Cardiac septum (tissue), 1 donor: ENCODE measurements around the gene RUFY1. TPM values are rescaled to one million over a fixed set of nuclear protein-coding genes. Genes with fewer than 3 reads are reported as not detected.
"Not testable (repeated sequence)": the region's sequence is repeated elsewhere in the genome, so short reads cannot be mapped to it uniquely, and the experiment has no call there.

Experiments
- DNase-seq: peaks from one replicate; pipeline ENCODE4 v3.0.0-alpha.2; 2020; ENCODE audit warnings: low spot score
- intact Hi-C: fragments of 100-400 bp; cut with DNase I; formaldehyde crosslinking; loops from one replicate; pipeline ENCODE4 v1.14.0; 2022
- total RNA-seq: library from RNA; stranded (reverse); fragmentation: NEBNext Ultra II Directional; extraction: Animal tissue kit (Norgen Biotek cat#: 25700); gene quantifications from one replicate; pipeline ENCODE4 v1.2.1, GENCODE V29; 2021
- donor health status: DM: no; HTN: no; CAD: no.

The RUFY1 gene
- total RNA-seq, 1 donor from 2014 or later: 24.7 TPM

DNA sequence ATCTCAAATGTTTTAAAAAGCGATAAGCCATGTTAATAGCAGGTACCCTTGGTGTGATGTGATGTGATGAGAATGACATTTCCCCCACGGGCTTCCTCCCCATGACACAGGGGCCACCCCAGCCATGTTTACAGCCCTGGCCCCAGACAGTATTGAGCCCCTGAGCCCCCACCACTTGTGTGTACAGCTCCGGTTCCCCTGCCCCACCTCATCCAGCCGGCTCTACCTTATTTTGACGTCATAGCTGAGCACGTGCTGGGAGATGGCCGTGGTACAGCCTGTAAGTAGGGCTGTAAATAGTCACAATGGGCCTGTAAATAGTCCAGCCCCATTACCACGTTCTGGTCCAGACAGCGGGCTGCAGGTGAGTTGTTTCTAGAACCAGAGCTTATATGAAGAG lies 98.1 kb downstream of the RUFY1 start:
- no peak for DNase-seq
- intact Hi-C loops: no loop called here

DNA sequence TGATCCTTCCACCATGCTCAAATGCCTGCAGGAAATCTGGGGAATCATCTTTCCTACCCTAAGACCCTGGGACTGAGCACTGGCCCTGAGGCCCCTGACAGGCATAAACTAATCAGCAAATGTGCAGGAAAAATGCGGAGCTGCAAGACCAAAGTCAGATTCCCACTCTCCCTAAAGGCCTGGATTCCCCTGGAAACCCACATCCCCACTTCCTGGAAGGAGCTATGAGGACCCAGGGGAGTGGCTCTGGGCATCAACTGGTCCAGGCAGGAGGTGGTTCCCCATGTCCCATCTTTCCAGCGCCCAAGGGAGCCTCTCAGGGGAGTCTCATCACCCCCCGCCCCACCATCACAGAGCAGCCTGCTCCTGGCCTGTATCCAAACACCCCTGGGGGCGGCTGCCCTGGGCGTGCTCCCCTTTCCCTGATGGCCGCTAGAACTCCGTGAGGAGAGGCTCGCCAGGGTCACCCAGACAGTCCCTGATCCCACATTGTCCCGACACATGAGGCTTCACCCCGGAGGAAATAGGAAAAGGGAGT lies 98.9 kb downstream of the RUFY1 start:
- DNase-seq, intact Hi-C loops: not testable (repeated sequence)

DNA sequence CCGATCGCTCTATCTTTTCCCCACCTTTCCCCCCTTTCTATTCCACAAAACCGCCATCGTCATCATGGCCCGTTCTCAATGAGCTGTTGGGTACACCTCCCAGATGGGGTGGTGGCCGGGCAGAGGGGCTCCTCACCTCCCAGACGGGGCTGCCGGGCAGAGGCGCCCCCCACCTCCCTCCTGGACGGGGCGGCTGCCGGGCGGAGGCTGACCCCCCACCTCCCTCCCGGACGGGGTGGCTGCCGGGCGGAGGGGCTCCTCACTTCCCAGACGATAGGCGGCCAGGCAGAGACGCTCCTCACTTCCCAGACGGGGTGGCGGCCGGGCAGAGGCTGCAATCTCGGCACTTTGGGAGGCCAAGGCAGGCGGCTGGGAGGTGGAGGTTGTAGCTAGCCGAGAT lies 99.9 kb downstream of the RUFY1 start:
- DNase-seq, intact Hi-C loops: not testable (repeated sequence)

DNA sequence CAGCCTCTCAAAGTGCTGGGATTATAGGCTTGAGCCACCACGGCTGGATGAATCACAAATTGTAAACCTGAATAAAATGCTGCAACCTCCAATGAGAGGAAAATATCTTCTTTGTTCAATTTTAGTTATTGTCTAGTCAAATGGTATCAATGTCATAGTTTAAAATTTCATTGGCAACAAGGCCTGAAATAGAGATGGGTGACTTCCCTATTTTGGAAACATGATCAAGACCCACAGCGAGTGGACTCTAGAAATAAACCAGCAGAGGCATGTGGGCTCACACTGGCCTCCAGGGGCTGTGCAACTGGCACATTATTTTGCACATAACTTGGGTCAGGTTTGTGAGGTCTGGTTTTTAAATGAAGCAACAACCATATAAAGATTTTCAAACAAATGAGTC lies 102.8 kb downstream of the RUFY1 start:
- intact Hi-C loops, DNase-seq: not testable (repeated sequence)

DNA sequence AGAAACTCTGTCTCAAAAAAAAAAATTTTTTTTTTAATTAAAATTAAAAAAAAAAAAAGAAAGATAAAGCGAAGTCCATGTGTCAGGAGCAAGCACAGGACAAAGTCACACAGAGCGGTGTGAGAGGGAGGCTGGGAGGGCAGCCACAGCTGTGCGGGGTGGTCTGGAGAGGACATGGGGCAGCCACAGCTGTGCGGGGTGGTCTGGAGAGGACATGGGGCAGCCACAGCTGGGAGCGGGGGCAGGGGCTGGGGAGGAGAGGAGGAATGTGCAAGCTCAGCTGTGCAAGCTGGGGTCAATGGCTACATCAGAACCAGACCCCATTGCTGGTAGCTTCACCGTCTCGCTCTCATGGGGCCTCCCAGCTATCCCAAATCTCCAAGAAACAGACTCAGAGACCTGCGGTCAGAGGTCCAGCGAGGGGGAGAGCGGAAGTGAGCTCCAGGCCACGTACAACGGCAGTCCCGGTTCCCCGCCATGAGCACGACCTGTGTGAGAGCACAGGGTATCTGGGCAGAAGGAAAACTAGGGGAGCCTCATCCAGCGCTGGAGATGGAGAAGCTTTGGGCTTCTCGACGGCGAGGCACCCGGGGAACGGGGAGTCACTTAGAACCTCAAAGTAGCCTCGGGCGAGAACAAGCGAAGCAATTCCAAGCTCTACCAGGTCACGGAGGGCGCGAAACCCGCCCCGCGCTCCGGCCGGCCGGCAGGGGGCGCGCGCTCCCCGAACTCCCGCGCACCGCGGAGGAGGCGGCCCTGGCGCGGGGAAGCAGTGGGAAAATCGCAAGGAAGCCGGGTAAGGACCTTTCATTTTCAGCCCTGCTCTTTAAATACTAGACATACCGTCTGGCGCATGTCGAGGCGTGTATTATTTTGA lies 107.2 kb downstream of the RUFY1 start:
- intact Hi-C loops: loop anchor here (2.0 kb wide), 1 partner anchor 41 kb away; the partner anchor contains the start of gene CANX
- DNase-seq: not testable (repeated sequence)

DNA sequence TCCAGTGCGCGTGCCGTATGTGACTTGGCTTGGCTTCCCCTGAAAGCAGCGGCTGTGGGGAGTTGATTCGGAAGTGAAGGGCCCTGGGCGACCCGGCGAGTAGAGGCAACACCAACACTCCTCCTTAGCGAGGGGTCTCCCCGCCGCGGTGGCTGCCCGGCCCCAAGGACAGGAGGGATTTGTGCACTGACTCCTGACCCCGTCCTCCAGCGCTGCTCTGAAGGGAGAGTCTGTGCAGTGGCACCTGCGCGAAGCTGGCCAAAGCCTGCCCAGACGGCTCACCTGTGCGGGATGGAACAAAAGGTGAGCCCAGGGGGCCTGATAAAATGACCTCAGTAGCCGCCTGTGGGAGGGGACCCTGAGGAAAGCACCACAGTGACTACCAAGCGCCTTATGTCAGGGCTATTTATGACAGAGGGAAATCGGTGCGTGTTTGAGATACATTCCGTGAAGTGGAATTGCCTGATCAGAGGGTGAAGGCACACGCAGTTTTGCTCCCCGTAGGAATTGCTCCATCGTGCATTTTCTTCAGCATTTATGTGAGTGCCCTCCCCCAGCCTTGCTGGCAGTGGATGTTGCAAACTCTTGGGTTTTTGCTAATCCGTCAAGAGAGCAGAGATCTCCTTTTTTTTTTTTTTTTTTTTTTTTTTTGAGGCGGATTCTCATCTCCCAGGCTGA lies 108.0 kb downstream of the RUFY1 start:
- intact Hi-C loops: loop anchor here (2.0 kb wide), 1 partner anchor 40 kb away; the partner anchor contains the start of gene CANX
- not testable (repeated sequence) for DNase-seq

Other genes with a start within 250 kb of the RUFY1 start
- 5.9 TPM for gene ADAMTS2, start 205.1 kb upstream of the RUFY1 start, total RNA-seq
- gene HNRNPH1, start 73.1 kb downstream of the RUFY1 start, total RNA-seq: 222 TPM
- not detected for gene CBY3, start 130.5 kb downstream of the RUFY1 start, total RNA-seq
- 542 TPM for gene CANX, start 148.4 kb downstream of the RUFY1 start, total RNA-seq
- gene MAML1, start 182.3 kb downstream of the RUFY1 start, total RNA-seq: 13.2 TPM
- gene LTC4S, start 243.4 kb downstream of the RUFY1 start, total RNA-seq: 12.8 TPM